Endothelial cell of umbilical vein (primary cell): ENCODE data around the gene DOCK8. TPM values are rescaled to one million over a fixed set of nuclear protein-coding genes. Genes with fewer than 3 reads are reported as not detected.

Experiments used
- BruUV-seq: library from RNA; stranded (reverse); fragments of 400-500 nt; replicated peaks from 2 replicates; lab custom pipeline; 2021; lab: Mats Ljungman, UMichigan
- CTCF ChIA-PET: fragments of 300-600, 350-600 bp; sonication (Branson Sonifier 250); formaldehyde crosslinking; loops from one replicate; lab custom pipeline; 2021; ENCODE audit warnings: antibody characterized with exemption, inconsistent platforms; lab: Charles Lee
- POLR2A ChIA-PET: fragments of 300-600, 350-600 bp; sonication (Branson Sonifier 250); formaldehyde crosslinking; loops from one replicate; lab custom pipeline; 2021; ENCODE audit warnings: antibody characterized with exemption, inconsistent platforms; lab: Charles Lee
- DNase-seq: peaks from one replicate; pipeline ENCODE4 v3.0.0-alpha.2; 2011; ENCODE audit warnings: low read depth, low spot score
- FAIRE-seq: peaks from 2 replicates; lab custom pipeline; 2011; peaks lifted over from hg19 to GRCh38; lab: Jason Lieb, UNC
- H2AFZ ChIP-seq: 2 replicates; pipeline ENCODE4 v1.6.0; 2012; ENCODE audit warnings: low read depth, low read length, control low read depth, inconsistent platforms
- H3K27ac ChIP-seq: 2 replicates; pipeline ENCODE4 v1.5.1; 2011; ENCODE audit warnings: low read depth, mild to moderate bottlenecking, control low read depth, low read length, moderate library complexity; ENCODE audit not compliant: insufficient read depth
- H3K27me3 ChIP-seq, 2 experiments: 2 replicates each; pipeline versions ENCODE4 v1.6.0 to v1.6.1; 2011; ENCODE audit warnings: low read length in 2 of 2, mixed read lengths in 1 of 2; ENCODE audit not compliant: control insufficient read depth in 2 of 2, insufficient read depth in 2 of 2
- H3K36me3 ChIP-seq, 2 experiments: 2 replicates in 1 of 2; 3 replicates in 1 of 2; pipeline ENCODE4 v1.5.1; 2011; ENCODE audit warnings: low read length in 2 of 2, mild to moderate bottlenecking in 1 of 2, moderate library complexity in 1 of 2; ENCODE audit not compliant: control insufficient read depth in 2 of 2, insufficient read depth in 2 of 2; ENCODE audit errors: extremely low read depth in 1 of 2
- H3K4me1 ChIP-seq: 3 replicates; pipeline ENCODE4 v1.5.1; 2011; ENCODE audit warnings: mild to moderate bottlenecking, low read length; ENCODE audit not compliant: control insufficient read depth, insufficient read depth; ENCODE audit errors: extremely low read depth
- H3K4me2 ChIP-seq: 2 replicates; pipeline ENCODE4 v1.6.1; 2011; ENCODE audit warnings: low read length, control low read depth, mixed read lengths; ENCODE audit not compliant: insufficient read depth
- H3K4me3 ChIP-seq, 3 experiments: fragments of 200-600 bp in 1 of 3; sonication (generic), shearing (Covaris generic) in 1 of 3; replicated peaks in 1 of 3; 2 replicates each; pipeline ENCODE4 v1.5.1; 2011 to 2016; ENCODE audit warnings: control low read depth in 3 of 3, low read length in 3 of 3, mild to moderate bottlenecking in 2 of 3, inconsistent platforms in 1 of 3, low read depth in 1 of 3, moderate library complexity in 1 of 3; ENCODE audit not compliant: insufficient read depth in 1 of 3
- H3K79me2 ChIP-seq: 2 replicates; pipeline ENCODE4 v1.6.0; 2012; ENCODE audit warnings: low read length, inconsistent platforms; ENCODE audit not compliant: control insufficient read depth, insufficient read depth
- H3K9ac ChIP-seq: replicated peaks from 2 replicates; pipeline ENCODE3; 2011; ENCODE audit warnings: low read length, control low read depth; ENCODE audit not compliant: insufficient read depth; ENCODE audit errors: extremely low read depth
- H3K9me1 ChIP-seq: replicated peaks from 3 replicates; pipeline ENCODE4 v1.6.0; 2011; ENCODE audit warnings: mild to moderate bottlenecking, low read length; ENCODE audit not compliant: control insufficient read depth, insufficient read depth; ENCODE audit errors: extremely low read depth
- H3K9me3 ChIP-seq: replicated peaks from 2 replicates; pipeline ENCODE4 v1.5.1; 2012; ENCODE audit warnings: low read length, inconsistent platforms; ENCODE audit not compliant: control insufficient read depth, insufficient read depth
- H4K20me1 ChIP-seq: replicated peaks from 2 replicates; pipeline ENCODE3; 2011; ENCODE audit warnings: mild to moderate bottlenecking, low read length; ENCODE audit not compliant: control insufficient read depth, insufficient read depth; ENCODE audit errors: extremely low read depth
- CTCF ChIP-seq, 2 donors: IDR thresholded peaks; 1 replicate in 1 of 2; 2 replicates in 1 of 2; pipeline ENCODE4 v1.5.1; 2011; ENCODE audit warnings: low read length in 2 of 2, mild to moderate bottlenecking in 2 of 2, moderate library complexity in 2 of 2, control low read depth in 1 of 2, inconsistent platforms in 1 of 2, low read depth in 1 of 2; ENCODE audit not compliant: insufficient read depth in 1 of 2; ENCODE audit errors: extremely low read depth in 1 of 2
- EZH2 ChIP-seq: IDR thresholded peaks from 2 replicates; pipeline ENCODE4 v1.6.1; 2012; ENCODE audit warnings: borderline replicate concordance, low read depth, mild to moderate bottlenecking, moderate library complexity, low read length, inconsistent platforms; ENCODE audit not compliant: severe bottlenecking
- FOS ChIP-seq: IDR thresholded peaks from 2 replicates; pipeline ENCODE4 v1.6.1; 2011; ENCODE audit warnings: mild to moderate bottlenecking, low read length, moderate library complexity, borderline replicate concordance; ENCODE audit not compliant: insufficient read depth
- GATA2 ChIP-seq: IDR thresholded peaks from 2 replicates; pipeline ENCODE4 v1.7.0; 2011; ENCODE audit warnings: low read depth, mild to moderate bottlenecking, moderate library complexity, mixed read lengths, low read length; ENCODE audit not compliant: insufficient read length, insufficient read depth
- JUN ChIP-seq: IDR thresholded peaks from 2 replicates; pipeline ENCODE4 v1.6.1; 2011; ENCODE audit warnings: borderline replicate concordance, low read depth; ENCODE audit not compliant: insufficient read length, insufficient read depth
- MYC ChIP-seq: IDR thresholded peaks from one replicate; pipeline ENCODE4 v1.6.1; 2011; ENCODE audit warnings: mild to moderate bottlenecking, low read depth, low read length
- POLR2A ChIP-seq: IDR thresholded peaks from 2 replicates; pipeline ENCODE4 v1.6.1; 2012; ENCODE audit warnings: low read depth, mild to moderate bottlenecking, control low read depth, low read length
- POLR2AphosphoS5 ChIP-seq: IDR thresholded peaks from 2 replicates; pipeline ENCODE4 v1.6.1; 2012; ENCODE audit warnings: low read depth, mild to moderate bottlenecking, control low read depth, low read length, moderate library complexity; ENCODE audit not compliant: insufficient read depth
- dilution Hi-C: fragments of 300-500 bp; cut with MboI; formaldehyde crosslinking; loops from one replicate; pipeline ENCODE4 v1.15.0; 2019; ENCODE audit warnings: low sequenced_read_pairs; ENCODE audit not compliant: extremely low pct_ligation_motif_present
- intact Hi-C: fragments of 100-400 bp; cut with micrococcal nuclease; formaldehyde crosslinking; loops from one replicate; pipeline ENCODE4 v1.10.0; 2022
- polyA plus RNA-seq, 4 experiments: library from polyadenylated mRNA; depleted of rRNA in 3 of 4; stranded (reverse) in 3 of 4; unstranded in 1 of 4; fragments of >200 nt; gene quantifications; 2 replicates each; pipeline versions ENCODE4 v1.2.1 to v1.2.3, GENCODE V29; 2011 to 2012; ENCODE audit warnings: missing spikeins in 1 of 4
- total RNA-seq: library from RNA; stranded (reverse); gene quantifications from 2 replicates; pipeline ENCODE4 v1.2.3, GENCODE V29; 2021
- TF ChIP-seq, protein P1 (sequence below): IDR thresholded peaks from 2 replicates; pipeline ENCODE4 v1.6.1; 2011; ENCODE audit not compliant: insufficient read depth, insufficient read length

Gene DOCK8
- total and polyA plus RNA-seq, 2 donors (not counting 3 experiments of a cell fraction or from before 2014, with no cell fraction given) = 0.54 to 1.3 TPM

GRCh38 chr9:365436-365835 is 150.8 kb downstream of the DOCK8 start:
- Histone ChIP-seq H3K9me3 (no peaks in the 10 kb centered on the region), H3K36me3 (no peaks in the 10 kb centered on the region), H3K9me1 (no peaks in the 10 kb centered on the region), H3K9ac (no peak overlapping the region), H3K4me2 (no peak overlapping the region), H3K27ac (no peak overlapping the region), H3K4me1 (no peaks in the 10 kb centered on the region), H2AFZ (no peak overlapping the region), H4K20me1 (no peaks in the 10 kb centered on the region), H3K79me2 (no peaks in the 10 kb centered on the region), H3K27me3 (no peaks in the 10 kb centered on the region), H3K4me3 (no peak overlapping the region)
- DNase-seq (no peak), FAIRE-seq (no peak)
- dilution Hi-C loops = no loop called here
- ChIA-PET CTCF (no interaction called here), POLR2A (no interaction called here)
- no TSS peak for BruUV-seq
- intact Hi-C loops = no loop called here
- TF ChIP-seq, protein P1, sequence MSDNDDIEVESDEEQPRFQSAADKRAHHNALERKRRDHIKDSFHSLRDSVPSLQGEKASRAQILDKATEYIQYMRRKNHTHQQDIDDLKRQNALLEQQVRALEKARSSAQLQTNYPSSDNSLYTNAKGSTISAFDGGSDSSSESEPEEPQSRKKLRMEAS = no peak
- TF ChIP-seq JUN (no peak), POLR2A (no peak), FOS (no peak), GATA2 (no peak), CTCF (IDR thresholded peaks at IDR 0.05; ENCODE audit: extremely low read depth in 1 of 2, insufficient read depth in 1 of 2, low read depth in 1 of 2, low read length in 2 of 2) (no peak), POLR2AphosphoS5 (no peak), MYC (no peak), EZH2 (no peak)
